Thyroid gland (tissue), 4 donors: ENCODE measurements around the gene TOR1B.

Source experiments
- POLR2A ChIP-seq, 2 donors: fragments of 450-650 bp; IDR thresholded peaks; one replicate each; pipeline ENCODE4 v1.6.1; 2017; ENCODE audit warnings: antibody characterized with exemption in 2 of 2, mild to moderate bottlenecking in 2 of 2, moderate library complexity in 1 of 2
- TF ChIP-seq, protein P1 (sequence below), 6 experiments: fragments of 200-600 bp in 3 of 6; fragments of 450-650 bp in 3 of 6; sonication (generic) in 3 of 6; IDR thresholded peaks; one replicate each; pipeline ENCODE4 v1.5.1; 2016 to 2019; ENCODE audit warnings: antibody characterized with exemption in 6 of 6, mild to moderate bottlenecking in 2 of 6, inconsistent platforms in 1 of 6, moderate library complexity in 1 of 6

DNA sequence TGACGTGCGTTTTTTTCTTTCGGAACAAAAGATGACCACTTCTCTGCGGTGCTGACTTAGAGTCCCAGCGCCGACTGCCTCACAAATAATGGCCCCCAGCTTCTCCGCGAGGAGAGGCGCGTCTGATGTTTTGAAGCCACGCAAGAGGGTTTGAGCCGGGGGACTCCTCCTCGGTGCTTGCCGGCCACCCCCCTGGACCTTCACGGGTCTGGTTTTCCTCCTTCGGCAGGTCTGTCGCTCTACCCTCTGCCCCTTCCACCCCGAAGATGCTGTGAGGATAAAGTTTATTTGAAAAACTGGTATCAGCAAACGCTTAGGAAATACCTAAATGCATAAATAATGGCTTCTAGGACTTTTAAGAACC, 32.9 kb downstream of the TOR1B start:
- TF ChIP-seq POLR2A (IDR thresholded peaks at IDR 0.05), result no peak
- TF ChIP-seq, protein P1, sequence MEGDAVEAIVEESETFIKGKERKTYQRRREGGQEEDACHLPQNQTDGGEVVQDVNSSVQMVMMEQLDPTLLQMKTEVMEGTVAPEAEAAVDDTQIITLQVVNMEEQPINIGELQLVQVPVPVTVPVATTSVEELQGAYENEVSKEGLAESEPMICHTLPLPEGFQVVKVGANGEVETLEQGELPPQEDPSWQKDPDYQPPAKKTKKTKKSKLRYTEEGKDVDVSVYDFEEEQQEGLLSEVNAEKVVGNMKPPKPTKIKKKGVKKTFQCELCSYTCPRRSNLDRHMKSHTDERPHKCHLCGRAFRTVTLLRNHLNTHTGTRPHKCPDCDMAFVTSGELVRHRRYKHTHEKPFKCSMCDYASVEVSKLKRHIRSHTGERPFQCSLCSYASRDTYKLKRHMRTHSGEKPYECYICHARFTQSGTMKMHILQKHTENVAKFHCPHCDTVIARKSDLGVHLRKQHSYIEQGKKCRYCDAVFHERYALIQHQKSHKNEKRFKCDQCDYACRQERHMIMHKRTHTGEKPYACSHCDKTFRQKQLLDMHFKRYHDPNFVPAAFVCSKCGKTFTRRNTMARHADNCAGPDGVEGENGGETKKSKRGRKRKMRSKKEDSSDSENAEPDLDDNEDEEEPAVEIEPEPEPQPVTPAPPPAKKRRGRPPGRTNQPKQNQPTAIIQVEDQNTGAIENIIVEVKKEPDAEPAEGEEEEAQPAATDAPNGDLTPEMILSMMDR (IDR thresholded peaks at IDR 0.05), result no peak
